Pancreas (tissue), 10 donors: ENCODE data around the gene APP. TPM values are rescaled to one million over a fixed set of nuclear protein-coding genes. Genes with fewer than 3 reads are reported as not detected.

ENCODE experiments used
- ATAC-seq, 4 donors: fragments of 200-7000 bp; cut with Tn5 transposase; one replicate each; pipeline versions ENCODE4 v1.8.0 to v1.9.1; 2020; ENCODE audit warnings: mild to moderate bottlenecking in 4 of 4, moderate library complexity in 4 of 4
- DNase-seq, 6 donors: peaks; one replicate each; pipeline ENCODE4 v3.0.0-alpha.2; 2020
- FAIRE-seq: peaks from 2 replicates; lab custom pipeline; 2012; peaks lifted over from hg19 to GRCh38; lab: Jason Lieb, UNC
- H3K27ac ChIP-seq, 4 donors: fragments of 200-600 bp; sonication (generic); 1 replicate in 3 of 4; 2 replicates in 1 of 4; pipeline versions ENCODE4 v1.5.0 to v1.8.0; 2020
- H3K27me3 ChIP-seq, 4 donors: fragments of 200-600 bp; one replicate each; pipeline ENCODE4 v1.8.0; 2021
- H3K36me3 ChIP-seq, 3 donors: fragments of 200-600 bp; sonication (generic) in 1 of 3; one replicate each; pipeline versions ENCODE4 v1.5.0 to v1.8.0; 2020 to 2021
- H3K4me1 ChIP-seq, 3 donors: fragments of 200-600 bp; one replicate each; pipeline ENCODE4 v1.8.0; 2021
- H3K4me3 ChIP-seq, 4 donors: fragments of 200-600 bp; sonication (generic) in 2 of 4; one replicate each; pipeline versions ENCODE4 v1.5.0 to v1.8.0; 2020 to 2021
- H3K9me3 ChIP-seq, 4 donors: fragments of 200-600 bp; one replicate each; pipeline ENCODE4 v1.8.0; 2021
- WGBS, 2 donors: extraction: QIAGEN DNeasy Blood & Tissue Kit; methylation state at CpG; one replicate each; pipeline ENCODE4 v1.1.7; 2013; 5-methylcytosine and 5-hydroxymethylcytosine counted together
- intact Hi-C, 3 donors: fragments of 100-400 bp; cut with DNase I; formaldehyde crosslinking; loops; one replicate each; pipeline versions ENCODE4 v1.11.1 to v1.14.2; 2022
- polyA plus RNA-seq, 2 donors: library from polyadenylated mRNA; stranded (reverse); fragments of 200-250 nt; gene quantifications; one replicate each; pipeline ENCODE4 v1.2.3, GENCODE V29; 2013
- total RNA-seq, 6 donors: library from RNA; stranded (reverse); fragmentation: NEBNext Ultra II Directional in 4 of 6; extraction: Animal tissue kit (Norgen Biotek cat#: 25700) in 4 of 6; gene quantifications; one replicate each; pipeline versions ENCODE4 v1.2.1 to v1.2.4, GENCODE V29; 2021 to 2023
- TF ChIP-seq, protein P1 (sequence below), 4 donors: fragments of 200-600 bp; sonication (generic) in 3 of 4; IDR thresholded peaks; one replicate each; pipeline versions ENCODE4 v1.5.0 to v1.8.0; 2021; ENCODE audit warnings: antibody characterized with exemption in 4 of 4
- donor health status: healthy with polysubstance abuse.
- donor health status: DM: no; HTN: no; CAD: no; lungs with moderate emphysema.
- donor health status: DM: no; HTN: no; CAD: no.
- donor health status: control.
- donor health status: control.
- donor health status: Bipolar disorder and iron deficiency.
- donor health status: DM: yes; HTN: yes; CAD: no.
- donor health status: DM: no; HTN: no; CAD: no.
- donor health status: DM: no; HTN: no; CAD: no.
- donor health status: DM: yes; HTN: yes; CAD: no.

Gene APP
- total and polyA plus RNA-seq, 8 donors, result 50.7 to 372 (median 165) TPM

GRCh38 chr21:25881524-25882376, 288.8 kb downstream of the APP start:
- intact Hi-C loops, result loop anchor here in 2 of 3 donors (5.0 to 10.0 kb wide), 2 partner anchors 293 to 836 kb away; partner anchors contain the start of gene APP (in 1 of the 2)
- no peaks in the 10 kb centered on the region for H3K27me3 ChIP-seq
- H3K27ac ChIP-seq, result no peak overlapping the region
- no peaks in the 10 kb centered on the region for H3K9me3 ChIP-seq
- DNase-seq (peak; percentile 26 to 82 (median 62)), FAIRE-seq (no peak), ATAC-seq (peak; percentile 78 to 97 (median 92))
- H3K36me3 ChIP-seq, result peaks cover 0 to 13% (median 3%) of the 10 kb centered on the region in 3 donors
- TF ChIP-seq, protein P1, sequence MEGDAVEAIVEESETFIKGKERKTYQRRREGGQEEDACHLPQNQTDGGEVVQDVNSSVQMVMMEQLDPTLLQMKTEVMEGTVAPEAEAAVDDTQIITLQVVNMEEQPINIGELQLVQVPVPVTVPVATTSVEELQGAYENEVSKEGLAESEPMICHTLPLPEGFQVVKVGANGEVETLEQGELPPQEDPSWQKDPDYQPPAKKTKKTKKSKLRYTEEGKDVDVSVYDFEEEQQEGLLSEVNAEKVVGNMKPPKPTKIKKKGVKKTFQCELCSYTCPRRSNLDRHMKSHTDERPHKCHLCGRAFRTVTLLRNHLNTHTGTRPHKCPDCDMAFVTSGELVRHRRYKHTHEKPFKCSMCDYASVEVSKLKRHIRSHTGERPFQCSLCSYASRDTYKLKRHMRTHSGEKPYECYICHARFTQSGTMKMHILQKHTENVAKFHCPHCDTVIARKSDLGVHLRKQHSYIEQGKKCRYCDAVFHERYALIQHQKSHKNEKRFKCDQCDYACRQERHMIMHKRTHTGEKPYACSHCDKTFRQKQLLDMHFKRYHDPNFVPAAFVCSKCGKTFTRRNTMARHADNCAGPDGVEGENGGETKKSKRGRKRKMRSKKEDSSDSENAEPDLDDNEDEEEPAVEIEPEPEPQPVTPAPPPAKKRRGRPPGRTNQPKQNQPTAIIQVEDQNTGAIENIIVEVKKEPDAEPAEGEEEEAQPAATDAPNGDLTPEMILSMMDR (IDR thresholded peaks at IDR 0.05), result peak; percentile 80 to 87 (median 84)
- H3K4me1 ChIP-seq, result no peaks in the 10 kb centered on the region
- H3K4me3 ChIP-seq, result no peak overlapping the region
- WGBS, 2 donors, result 55 to 56% methylated on average over 17 of the region's 17 CpGs

- no peak for DNase-seq
- no peak for FAIRE-seq
- H3K27me3 ChIP-seq, result no peaks in the 10 kb centered on the region
- intact Hi-C loops, result no loop called here
- ATAC-seq, result no peak
- no peak overlapping the region for H3K4me3 ChIP-seq
- peaks cover 0 to 13% (median 3%) of the 10 kb centered on the region in 3 donors for H3K36me3 ChIP-seq
- TF ChIP-seq, protein P1 (IDR thresholded peaks at IDR 0.05), result no peak
- no peaks in the 10 kb centered on the region for H3K4me1 ChIP-seq
- 91 to 92% methylated on average over 3 of the region's 3 CpGs for WGBS, 2 donors
- no peak overlapping the region for H3K27ac ChIP-seq
- no peaks in the 10 kb centered on the region for H3K9me3 ChIP-seq
Observed at GRCh38 chr21:25879203-25879602, 291.4 kb downstream of the APP start.

- intact Hi-C loops, result no loop called here
- Histone ChIP-seq H3K4me3 (no peak overlapping the region), H3K36me3 (peaks cover 0 to 13% (median 3%) of the 10 kb centered on the region in 3 donors), H3K9me3 (no peaks in the 10 kb centered on the region), H3K27me3 (no peaks in the 10 kb centered on the region), H3K27ac (no peak overlapping the region), H3K4me1 (no peaks in the 10 kb centered on the region)
- no peak for ATAC-seq
- DNase-seq, result no peak
- FAIRE-seq, result no peak
- TF ChIP-seq, protein P1 (IDR thresholded peaks at IDR 0.05), result no peak
- WGBS, 2 donors, result 80 to 88% methylated on average over 3 of the region's 3 CpGs
Observed at GRCh38 chr21:25878344-25878743, 292.2 kb downstream of the APP start.

GRCh38 chr21:25872271-25872670, 298.3 kb downstream of the APP start:
- ATAC-seq (no peak), DNase-seq (no peak), FAIRE-seq (no peak)
- TF ChIP-seq, protein P1 (IDR thresholded peaks at IDR 0.05), result no peak
- no peaks in the 10 kb centered on the region for H3K9me3 ChIP-seq
- no peak overlapping the region for H3K4me3 ChIP-seq
- H3K27ac ChIP-seq, result no peak overlapping the region
- H3K4me1 ChIP-seq, result no peaks in the 10 kb centered on the region
- 90 to 96% methylated on average over 4 of the region's 4 CpGs for WGBS, 2 donors
- intact Hi-C loops, result no loop called here
- no peaks in the 10 kb centered on the region for H3K27me3 ChIP-seq
- H3K36me3 ChIP-seq, result no peaks in the 10 kb centered on the region

DNA sequence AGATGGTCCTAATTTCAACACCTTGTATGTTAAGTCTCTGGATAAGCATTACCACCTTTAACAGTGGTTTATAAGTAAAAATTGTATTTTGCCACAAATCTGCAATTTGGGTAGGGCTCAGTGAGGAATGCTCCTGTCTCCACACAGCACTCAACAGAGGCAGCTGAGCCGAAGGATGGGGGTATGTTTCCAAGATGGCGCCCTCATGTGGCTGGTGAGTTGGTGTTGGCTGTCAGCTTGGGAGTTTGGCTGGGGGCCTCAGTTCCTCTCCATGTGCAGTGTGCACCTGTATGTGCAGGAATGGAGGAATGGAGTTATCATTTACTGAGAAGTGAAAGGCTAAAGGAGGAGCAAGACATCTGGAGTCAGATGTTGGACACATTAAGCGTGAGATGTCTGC, 299.0 kb downstream of the APP start:
- Histone ChIP-seq H3K4me3 (no peak overlapping the region), H3K9me3 (no peaks in the 10 kb centered on the region), H3K36me3 (no peaks in the 10 kb centered on the region), H3K27me3 (no peaks in the 10 kb centered on the region), H3K4me1 (no peaks in the 10 kb centered on the region), H3K27ac (no peak overlapping the region)
- ATAC-seq (no peak), FAIRE-seq (no peak), DNase-seq (no peak)
- WGBS, 2 donors, result 87 to 90% methylated on average over 3 of the region's 3 CpGs
- TF ChIP-seq, protein P1 (IDR thresholded peaks at IDR 0.05), result no peak
- intact Hi-C loops, result no loop called here
